Stimulated activated CD4-positive, alpha-beta T cell treated with anti-CD3 and anti-CD28 coated beads, TNF-alpha, amount 100 ng/mL, for 1 hour (primary cell): Measurements from ENCODE around the gene SLC37A3.
"Not testable (repeated sequence)": the region's sequence is repeated elsewhere in the genome, so short reads cannot be mapped to it uniquely, and the experiment has no call there.

ENCODE experiments used
- DNase-seq, 3 donors: peaks; one replicate each; pipeline ENCODE4 v3.0.0-alpha.2; 2020; ENCODE audit warnings: low read depth in 3 of 3, low spot score in 1 of 3

Gene SLC37A3

DNA sequence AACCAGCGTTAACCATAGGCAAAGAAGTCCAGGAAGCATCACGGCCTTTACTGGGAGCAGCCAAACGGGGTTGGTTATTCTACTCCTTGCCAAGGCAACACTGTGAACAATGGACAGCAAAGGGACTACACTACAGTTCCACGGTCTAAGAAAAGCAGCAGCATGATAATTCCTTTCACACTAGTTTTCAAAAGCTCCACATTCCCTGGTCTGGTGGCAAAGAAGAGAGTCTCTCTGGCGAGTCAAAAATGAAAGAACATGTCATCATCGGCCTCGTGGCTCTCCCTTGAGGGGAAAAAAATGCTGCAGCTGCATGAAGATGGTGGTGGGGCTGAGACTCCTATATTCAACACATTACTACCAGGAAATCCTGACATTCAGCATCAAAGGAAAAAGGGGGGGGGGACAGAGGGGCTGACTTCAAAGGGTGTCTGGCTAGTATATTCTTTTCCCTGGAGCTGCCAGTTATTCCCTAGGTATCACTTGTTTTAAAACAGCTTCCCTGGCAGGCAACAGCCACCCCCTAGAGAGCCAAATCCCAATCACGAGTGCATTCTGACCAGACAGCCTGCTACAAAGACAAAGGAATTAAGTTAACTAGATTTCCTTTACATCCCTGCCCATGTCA lies 49.1 kb downstream of the SLC37A3 start:
- no peak for DNase-seq

DNA sequence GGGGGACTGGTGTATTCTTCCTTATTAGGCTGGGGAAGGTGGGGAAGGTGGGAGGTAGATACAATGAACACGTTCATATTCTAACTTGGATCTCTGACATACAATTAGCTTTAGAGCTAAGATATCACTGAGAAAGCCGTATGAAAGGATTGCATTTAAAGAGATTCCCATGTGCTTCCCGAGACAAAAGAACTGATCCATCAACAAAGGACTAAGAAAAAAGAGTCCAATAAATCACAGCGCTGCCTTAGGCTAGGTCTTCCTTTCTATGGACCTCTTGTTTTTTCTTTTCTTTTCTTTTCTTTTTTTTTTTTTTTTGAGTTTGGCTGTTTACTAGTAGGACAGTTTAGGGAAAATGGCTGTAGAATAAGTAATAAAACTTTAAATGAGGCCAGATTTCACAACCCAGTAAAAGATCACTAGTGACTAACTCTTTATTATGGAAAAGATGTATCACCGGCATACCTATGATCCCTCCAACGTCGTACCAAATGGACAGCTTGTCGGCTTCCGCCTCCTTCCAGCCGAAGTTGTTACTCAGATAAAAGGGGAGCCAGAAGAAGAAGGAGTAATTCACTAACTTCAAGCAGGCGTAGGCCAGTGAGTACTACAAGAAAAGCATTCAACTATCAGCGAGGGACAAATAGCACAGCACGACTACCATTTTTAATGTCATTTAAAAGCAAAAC lies 50.0 kb downstream of the SLC37A3 start:
- DNase-seq = no peak

DNA sequence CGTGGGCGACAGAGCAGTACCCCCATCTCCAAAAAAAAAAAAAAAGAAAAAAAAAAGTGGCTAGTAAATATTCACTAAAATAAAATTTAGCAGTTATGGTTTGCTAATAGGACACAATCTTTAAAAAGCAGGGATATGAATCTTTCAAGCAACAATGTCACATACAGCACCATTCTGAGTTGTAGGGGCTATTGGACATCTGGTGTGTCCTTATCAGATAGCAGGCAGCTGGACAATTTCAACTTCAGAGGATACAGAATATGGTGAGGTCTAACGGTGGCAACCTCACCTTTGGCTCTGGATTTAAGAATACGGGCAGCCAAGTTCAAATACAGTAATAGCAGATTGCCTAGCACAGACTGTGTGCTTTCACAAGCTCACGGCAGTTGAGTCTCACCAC lies 51.1 kb downstream of the SLC37A3 start:
- DNase-seq = no peak

DNA sequence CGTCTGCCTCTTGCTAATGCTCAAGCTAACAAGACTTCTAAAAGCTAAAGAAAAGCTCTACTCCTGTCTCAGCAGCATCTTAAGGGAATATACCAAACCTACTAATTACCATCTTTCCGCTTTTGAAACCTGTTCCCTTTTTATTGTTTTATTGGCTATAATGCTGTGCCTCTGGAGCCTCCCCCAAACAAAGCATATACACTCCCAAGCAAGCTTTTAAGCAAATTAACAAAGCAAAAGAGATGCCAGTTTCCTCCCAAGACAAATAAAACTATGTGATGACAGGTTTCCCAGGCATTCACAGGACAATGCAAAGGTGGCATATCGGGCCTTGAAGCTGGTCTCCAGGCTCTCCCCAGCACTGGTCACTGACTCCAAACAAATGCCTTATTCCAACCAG lies 52.9 kb downstream of the SLC37A3 start:
- no peak for DNase-seq

DNA sequence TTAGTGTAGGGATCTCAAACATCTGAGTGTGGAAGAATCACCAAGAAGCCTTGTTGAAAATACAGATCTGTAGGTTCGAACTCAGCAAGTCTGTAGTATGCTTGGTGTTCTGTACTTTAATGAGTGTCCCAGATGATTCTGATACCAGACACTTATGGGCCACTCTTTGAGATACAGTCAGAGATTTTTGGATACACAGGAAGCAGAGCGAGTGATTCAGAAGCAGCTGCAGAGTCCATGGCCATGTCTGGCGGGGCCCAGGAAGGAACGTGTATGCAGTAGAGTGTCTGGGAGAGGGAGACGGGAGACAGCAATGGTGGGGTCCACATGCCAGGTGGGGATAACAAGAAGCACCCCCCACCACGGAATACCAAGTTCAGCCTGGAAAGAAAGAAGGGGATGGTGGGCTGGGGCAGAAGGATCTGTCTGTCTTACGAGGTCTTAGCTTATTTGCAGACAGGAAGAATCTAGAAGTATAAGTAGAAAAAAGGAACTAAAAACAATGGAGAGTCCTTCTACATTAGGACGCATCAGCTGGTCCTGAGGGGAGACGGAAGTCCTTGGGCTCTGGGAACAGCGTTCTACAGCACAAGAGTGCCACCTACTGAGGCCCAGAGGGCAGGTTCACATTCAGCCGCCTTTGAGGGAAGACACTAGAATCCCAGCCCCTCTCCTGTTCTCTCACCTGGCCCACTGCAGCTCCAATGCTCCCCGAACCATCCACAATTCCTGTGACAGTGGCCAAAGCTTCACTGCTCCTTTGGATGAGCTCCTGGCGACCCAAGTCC lies 55.4 kb downstream of the SLC37A3 start:
- no peak for DNase-seq

DNA sequence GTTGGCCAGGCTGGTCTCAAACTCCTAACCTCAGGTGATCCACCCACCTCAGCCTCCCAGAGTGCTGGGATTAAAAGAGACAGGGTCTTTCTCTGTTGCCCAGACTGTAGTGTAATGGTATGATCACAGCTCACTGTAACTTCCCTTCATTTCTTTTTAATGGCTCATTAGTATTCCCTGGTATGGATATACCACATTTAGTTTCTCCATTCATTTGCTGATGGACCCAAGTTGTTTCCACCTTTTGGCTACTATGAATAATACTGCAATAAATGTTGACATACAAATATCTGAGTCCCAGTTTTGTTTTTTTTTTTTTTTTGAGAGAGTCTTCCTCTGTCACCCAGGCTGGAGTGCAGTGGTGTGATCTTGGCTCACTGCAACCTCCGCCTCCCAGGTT lies 59.4 kb downstream of the SLC37A3 start:
- DNase-seq = not testable (repeated sequence)

DNA sequence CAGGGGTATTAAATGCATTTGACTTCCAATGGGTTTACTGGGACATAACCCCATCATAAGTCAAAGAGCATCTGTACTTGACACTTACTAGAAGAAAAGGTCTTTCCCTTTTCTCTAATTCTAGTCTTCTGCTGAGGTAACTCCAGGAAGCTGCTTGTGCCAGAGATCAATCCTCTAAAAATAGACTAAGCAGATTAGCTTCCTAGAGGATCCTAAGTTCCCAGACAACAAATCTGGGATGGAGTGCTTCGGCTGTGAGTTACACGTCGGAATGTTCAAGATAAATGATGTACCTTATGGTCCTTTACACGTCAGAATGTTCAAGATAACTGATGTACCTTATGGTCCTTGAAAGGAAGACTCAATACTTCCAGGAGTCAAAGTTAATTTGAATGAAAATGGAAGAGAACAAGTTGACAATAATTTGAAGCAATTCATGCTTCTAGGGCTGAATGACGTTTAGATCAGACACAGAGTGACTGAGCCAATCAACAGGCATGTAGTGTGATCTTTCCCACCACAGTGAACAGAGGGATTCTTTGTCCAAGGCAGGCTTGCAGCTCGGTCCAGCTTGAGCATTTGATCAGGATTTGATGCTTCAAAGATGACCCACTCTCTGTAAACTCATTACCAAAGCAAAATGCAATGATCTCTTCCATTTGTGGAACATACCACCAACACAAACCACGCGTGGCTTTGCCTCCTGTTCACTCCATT lies 63.8 kb downstream of the SLC37A3 start:
- no peak for DNase-seq

DNA sequence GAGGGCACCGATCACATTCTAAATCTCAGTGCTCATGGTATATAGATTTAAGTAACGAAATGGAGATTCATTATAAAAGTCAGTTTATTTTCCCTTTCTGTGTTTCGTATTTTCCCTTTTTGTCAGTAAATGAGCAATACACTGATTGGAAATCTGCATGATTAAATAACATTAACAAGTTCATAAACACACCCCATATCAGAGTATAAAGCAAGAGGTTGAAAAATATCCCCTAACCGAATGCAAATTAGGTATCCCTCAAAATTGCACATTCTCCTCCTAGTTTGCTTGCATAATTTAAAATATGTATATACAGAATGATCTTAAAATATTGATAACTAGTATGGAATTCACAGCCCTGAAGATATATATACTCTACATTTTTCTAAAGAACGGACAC lies 64.6 kb downstream of the SLC37A3 start:
- no peak for DNase-seq

DNA sequence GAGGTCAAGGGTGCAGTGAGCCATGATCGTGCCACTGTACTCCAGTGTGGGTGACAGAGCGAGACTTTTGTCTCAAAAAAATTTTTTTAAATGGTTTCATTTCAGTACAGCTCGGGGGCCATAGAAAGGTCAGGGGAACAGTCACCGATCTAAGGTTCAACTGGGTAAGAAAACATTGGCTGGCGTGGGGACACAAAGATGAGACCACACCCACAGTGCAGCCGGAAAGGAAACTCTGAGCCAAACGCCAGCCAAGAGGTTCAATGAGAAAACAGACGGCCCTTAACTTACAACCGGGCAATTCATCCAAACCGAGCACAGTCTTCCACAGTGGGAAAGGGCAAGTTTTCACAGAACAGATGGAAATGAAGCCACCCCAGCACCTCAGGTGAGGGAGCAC lies 65.1 kb downstream of the SLC37A3 start:
- no peak for DNase-seq

DNA sequence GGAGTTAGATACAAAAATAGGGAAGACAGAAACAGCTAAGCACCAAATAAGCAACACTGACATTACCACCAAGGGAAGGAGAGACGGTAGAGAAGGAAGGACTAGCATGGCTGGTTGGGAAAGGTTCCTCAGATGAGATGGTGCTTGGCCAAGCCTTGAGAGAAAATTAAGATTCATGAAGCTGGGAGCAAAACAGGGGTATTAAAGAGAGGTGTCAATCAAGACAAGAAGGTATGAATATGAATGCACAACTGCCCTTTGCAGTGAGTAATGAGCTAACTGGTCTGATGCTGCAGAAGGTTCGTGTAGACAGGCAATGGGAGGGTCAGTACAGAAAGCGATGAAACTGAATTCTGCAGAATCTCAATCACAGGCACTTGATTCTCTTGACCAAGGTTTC lies 67.7 kb downstream of the SLC37A3 start:
- DNase-seq = no peak

DNA sequence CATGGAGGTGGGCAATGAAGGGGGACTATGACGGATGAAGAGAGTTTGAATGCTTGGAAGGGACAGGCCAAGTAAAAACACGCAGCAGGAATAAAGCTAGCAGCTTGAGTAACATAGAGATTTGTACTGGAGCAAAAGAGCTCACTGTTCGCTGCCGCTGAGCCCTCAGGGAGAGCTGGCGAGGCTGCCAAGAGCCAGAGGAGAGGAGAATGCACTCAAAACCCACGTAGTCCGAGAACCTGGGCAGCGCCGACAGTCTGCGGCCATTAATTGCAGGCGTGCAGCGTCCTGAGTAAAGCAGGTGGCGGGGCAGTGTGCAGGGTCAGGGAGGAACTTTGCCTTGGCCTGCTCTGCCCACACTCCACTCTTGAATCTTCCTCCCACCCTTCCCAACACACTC lies 68.2 kb downstream of the SLC37A3 start:
- no peak for DNase-seq

DNA sequence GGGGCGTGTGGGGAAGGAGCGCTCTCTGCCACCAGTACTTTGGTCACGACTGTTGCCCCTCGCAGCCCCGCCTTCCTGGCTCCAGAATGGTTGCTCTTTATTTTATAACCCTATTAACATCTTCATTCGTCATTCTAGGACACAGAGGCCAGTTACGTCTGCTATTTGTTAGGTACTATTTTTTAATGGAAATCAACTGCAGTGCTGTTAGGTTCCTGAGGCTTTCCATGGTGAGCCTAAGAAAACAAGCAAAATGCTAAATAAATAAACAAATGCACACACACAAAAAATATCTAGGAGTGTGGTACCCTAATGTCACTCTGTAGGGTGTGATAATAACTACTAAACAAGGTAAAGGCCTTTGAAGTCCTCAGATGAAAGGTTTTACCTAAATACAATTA lies 71.1 kb downstream of the SLC37A3 start:
- DNase-seq = no peak

DNA sequence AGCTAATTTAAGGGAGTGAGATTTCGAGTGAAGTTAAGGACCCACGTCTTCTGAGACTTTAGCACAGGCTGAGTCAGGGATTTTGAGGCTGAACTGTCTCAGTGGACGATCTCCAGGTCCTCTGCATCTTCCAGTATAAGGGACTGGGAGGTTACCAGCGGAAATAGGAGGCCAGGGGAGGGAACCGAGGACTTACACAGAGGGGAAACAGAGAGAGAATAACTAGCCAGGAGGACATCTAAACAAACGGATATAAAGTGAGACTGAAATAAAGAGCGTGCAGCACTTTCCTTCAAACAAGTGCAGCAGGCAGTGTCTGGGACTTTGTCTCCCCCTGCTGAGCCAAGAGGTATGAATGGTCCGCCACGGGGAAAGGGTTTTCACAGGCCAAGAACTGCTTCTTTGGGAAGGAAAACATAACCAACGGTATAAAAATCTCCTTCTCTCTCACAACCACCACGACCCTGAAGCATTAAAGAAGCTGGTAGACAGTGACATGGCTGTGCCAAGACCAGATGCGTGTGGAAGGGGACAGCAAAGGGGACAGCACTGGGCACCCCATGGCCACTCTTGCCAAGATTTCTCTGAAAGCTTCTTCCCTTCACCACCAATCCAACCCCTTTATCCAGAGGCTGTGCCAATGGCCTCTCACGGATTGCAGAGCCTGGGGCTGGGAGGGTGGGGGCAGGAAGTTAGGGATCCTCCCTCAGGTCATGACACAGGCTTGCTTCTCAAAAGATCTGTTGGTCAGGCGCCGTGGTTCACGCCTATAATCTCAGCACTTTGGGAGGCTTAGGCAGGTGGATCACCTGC lies 72.0 kb downstream of the SLC37A3 start:
- DNase-seq = peak; percentile 11 to 18 (median 18)

DNA sequence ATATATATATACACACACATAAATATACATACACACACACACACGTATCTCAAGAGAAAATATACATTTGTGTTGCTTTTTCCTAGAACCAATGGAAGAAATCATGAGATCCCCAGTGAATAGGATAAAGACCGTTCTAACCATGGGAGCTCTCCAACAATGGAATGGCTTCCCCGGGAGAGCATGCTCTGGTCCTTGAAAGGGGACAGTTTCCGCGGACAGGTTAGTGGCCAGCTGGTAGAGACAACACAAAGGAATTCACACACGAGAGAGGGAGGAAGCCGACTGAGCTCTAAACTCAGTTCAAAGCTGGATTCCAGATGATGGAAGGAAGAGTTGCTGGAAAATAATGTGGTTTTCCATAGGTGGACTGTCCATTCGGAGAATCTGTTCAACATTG lies 72.7 kb downstream of the SLC37A3 start:
- no peak for DNase-seq

DNA sequence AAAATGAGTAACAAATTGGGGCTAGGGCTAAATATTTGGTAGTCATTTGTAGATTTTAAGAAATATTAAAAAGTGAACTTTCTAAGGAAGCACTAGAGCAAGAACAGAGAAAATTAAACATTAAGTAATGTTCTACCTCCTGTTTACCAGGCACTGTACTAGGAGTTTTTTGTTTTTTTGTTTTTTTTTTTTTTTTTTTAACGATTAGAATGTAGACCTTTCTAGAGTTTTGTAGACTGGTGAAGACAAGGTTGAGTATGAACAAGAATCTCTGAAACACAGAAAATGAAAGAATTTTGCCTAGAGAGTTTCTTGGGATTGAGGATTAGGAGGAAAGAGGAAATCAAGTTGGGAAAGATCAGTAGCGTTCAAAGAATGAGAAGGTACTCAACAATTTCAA lies 73.6 kb downstream of the SLC37A3 start:
- DNase-seq = no peak

DNA sequence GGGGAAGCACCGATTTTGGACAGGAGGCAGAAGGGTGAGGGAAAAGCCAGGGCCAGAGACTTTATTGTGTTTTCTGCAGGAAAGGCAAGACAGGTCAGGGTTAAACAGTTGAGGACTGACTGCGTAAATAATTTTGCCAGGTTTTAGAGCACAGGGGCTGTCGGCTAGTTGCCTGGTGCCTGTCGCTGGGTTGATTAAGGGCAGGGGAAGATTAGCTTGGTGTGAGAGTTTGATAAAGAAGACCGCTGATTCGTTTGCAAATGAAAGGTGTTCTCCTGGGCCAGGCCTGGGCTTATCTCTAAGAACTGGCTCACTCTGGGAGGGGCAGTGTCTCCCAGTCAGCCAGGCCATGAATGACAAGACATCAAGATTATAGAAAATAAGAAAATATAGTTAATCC lies 75.6 kb downstream of the SLC37A3 start:
- DNase-seq = no peak

DNA sequence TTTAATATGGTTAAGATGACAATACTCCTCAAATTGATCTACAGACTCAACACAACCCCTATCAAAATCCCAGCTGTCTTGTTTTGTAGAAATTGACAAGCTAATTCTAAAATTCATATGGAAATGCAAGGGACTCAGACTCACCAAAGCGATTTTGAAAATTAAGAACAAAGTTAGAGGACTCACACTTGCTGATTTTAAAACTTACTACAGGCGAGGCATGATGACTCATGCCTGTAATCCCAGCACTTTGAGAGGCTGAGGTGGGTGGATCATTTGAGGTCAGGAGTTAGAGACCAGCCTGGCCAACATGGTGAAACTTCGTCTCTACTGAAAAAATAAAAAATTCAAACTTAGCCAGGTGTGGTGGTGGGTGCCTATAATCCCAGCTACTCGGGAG lies 78.3 kb downstream of the SLC37A3 start:
- not testable (repeated sequence) for DNase-seq

DNA sequence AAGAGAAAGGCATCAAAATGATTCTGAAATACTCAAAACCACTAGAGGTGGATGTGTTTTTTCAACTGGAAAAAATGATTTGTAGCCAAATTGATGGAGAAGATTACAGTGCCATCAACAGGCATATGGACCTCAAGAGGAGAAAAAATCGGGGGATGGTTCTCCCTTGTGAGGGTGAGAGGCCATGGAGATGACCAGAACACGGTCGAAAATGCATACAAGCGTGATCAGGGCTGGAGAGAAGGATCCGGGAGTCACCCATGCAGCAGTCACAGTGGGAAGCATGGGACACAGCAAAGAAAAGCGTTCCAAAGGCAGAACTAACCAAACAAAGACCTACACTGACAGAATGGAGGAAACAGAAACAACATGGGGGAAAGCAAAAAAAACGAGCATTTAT lies 80.3 kb downstream of the SLC37A3 start:
- no peak for DNase-seq

DNA sequence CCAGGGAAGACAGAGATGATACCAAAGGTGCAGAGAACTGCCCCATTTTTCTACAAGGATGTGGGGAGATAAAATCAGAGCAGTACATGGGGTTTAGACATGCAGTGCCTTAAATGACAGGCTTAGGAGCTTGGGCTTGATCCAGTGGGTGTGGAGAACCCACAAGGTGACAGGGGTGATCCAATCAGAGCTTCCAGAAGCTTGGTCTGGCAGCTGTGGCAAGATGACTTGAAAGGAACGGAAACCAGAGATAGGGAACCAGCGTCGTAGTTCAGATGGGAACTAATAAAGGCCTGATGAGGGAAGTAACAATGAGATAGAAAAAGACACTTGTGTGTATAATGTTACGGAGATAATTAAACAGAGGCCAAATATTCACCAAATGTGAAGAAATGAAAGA lies 80.7 kb downstream of the SLC37A3 start:
- no peak for DNase-seq

DNA sequence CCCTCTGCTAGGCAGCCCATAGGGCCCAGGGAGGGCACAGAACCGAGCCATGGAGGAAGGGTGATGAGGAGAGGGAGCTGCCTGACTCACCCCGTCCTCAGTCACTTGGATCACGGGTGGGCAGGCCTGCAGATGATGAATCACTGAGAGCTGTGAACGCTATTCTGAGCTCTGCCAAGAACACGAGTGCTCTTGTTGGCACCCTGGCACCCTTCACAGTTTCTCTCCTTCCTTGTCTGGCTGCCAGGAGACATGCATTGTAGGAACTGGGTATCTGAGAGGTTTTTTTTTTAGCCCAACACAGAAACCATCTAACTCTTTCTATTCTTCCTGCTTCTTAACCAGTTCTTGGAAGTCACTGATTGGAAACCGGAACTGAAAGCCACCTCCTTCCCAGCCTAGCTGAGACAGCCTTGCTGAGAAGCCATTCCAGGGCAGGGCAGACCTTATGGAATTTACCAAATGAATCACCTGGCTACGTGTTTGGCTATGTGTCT lies 82.1 kb downstream of the SLC37A3 start:
- no peak for DNase-seq
